ENCODE measurements around the gene AP4B1. TPM values are rescaled to one million over a fixed set of nuclear protein-coding genes. Genes with fewer than 3 reads are reported as not detected.
A peak's percentile ranks its signal among the peaks of the same experiment; 100 is the strongest.

Gene AP4B1
- total RNA-seq, 6 experiments from 2014 or later = 12.6 to 14.0 (median 13.3) TPM

DNA sequence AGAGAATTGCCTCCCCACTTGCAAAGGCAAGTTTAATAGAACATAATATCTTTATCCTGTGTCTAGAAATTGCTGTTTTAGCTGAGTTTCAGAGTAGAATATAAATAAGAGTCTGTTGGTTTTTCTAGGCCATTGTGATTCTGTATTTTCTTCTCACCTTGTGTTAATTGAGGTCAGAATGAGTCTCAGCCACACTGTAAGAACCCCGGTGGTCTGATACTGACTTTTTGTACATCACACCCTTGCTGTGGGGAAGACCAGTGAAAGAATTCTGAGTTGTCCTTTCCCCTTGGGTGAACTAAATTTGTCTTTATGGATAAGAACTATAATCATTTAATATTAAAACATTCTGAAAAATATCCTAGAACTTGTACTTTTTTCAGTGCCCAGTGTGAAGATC is 31.4 kb upstream of the AP4B1 start:
- H3K4me3 Mint-ChIP-seq = no peak overlapping the region
- H3K27ac Mint-ChIP-seq = no peak overlapping the region
- DNase-seq = no peak
- peaks cover 19% of the 10 kb centered on the region; the same call in 1 of the 2 replicates for H3K36me3 Mint-ChIP-seq (ENCODE audit: low read depth)
- no peak for TF ChIP-seq CTCF (IDR thresholded peaks at IDR 0.05)
- H3K9me3 Mint-ChIP-seq = no peaks in the 10 kb centered on the region
- H3K4me1 Mint-ChIP-seq (ENCODE audit: low read depth) = peaks cover 72% of the 10 kb centered on the region
- H3K27me3 Mint-ChIP-seq (ENCODE audit: insufficient read depth) = peaks cover 7% of the 10 kb centered on the region

GRCh38 chr1:113935176-113935575 is 30.6 kb upstream of the AP4B1 start:
- Mint-ChIP-seq H3K9me3 (no peaks in the 10 kb centered on the region), H3K27me3 (ENCODE audit: insufficient read depth) (peaks cover 10% of the 10 kb centered on the region), H3K4me3 (no peak overlapping the region), H3K27ac (no peak overlapping the region), H3K36me3 (ENCODE audit: low read depth) (peaks cover 11% of the 10 kb centered on the region; the same call in 1 of the 2 replicates), H3K4me1 (ENCODE audit: low read depth) (peaks cover 80% of the 10 kb centered on the region)
- TF ChIP-seq CTCF (IDR thresholded peaks at IDR 0.05) = no peak
- no peak for DNase-seq

DNA sequence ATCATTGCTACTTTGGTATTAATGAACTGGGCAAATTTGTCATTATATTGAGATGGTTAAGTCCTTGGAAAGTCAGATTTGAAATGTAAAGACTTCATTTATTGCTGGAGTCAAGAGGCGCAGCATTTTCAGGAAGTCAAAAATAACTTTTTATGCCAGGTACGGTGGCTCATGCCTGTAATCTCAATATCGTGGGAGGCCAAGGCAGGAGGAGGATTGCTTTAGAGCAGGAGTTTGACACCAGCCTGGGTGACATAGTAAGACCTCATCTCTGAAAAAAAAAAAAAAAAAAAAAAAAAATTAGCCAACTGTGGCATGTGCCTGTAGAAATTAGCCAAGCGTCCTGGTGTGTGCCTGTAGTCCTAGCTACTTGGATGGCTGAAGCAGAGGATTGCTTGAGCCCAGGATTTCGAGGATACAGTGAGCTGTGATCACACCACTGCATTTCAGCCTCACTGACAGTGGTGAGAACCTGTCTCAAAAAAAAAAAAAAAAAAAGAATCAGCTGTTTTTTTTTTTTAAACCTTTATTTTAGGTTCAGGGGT is 30.0 kb upstream of the AP4B1 start:
- Mint-ChIP-seq H3K27me3 (ENCODE audit: insufficient read depth) (peaks cover 12% of the 10 kb centered on the region), H3K27ac (no peak overlapping the region), H3K4me1 (ENCODE audit: low read depth) (peaks cover 77% of the 10 kb centered on the region), H3K36me3 (ENCODE audit: low read depth) (peaks cover 11% of the 10 kb centered on the region; the same call in 1 of the 2 replicates), H3K4me3 (no peak overlapping the region), H3K9me3 (no peaks in the 10 kb centered on the region)
- TF ChIP-seq CTCF (IDR thresholded peaks at IDR 0.05) = no peak
- no peak for DNase-seq

DNA sequence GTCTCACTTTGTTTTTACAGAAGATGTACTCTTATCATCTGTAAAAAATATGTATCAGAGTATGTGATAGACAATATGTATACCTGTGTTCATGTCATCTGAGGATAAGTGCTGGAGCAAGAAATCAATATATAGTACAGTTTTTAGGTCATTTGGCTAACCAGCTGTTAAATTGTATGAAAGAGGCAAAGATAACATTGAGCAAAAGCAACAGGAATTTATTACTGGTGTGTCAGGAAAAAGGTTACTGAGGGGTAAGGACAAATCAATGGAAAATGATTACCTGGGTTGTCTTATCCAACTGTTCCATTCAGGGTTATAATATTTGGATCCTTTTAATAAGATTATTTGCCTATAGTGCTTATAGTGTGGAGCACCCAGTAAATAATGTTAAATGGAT is 29.4 kb upstream of the AP4B1 start:
- TF ChIP-seq CTCF (IDR thresholded peaks at IDR 0.05) = no peak
- Mint-ChIP-seq H3K27ac (no peak overlapping the region), H3K4me3 (no peak overlapping the region), H3K36me3 (ENCODE audit: low read depth) (peaks cover 11% of the 10 kb centered on the region; the same call in 1 of the 2 replicates), H3K9me3 (no peaks in the 10 kb centered on the region), H3K27me3 (ENCODE audit: insufficient read depth) (peaks cover 14% of the 10 kb centered on the region), H3K4me1 (ENCODE audit: low read depth) (peaks cover 71% of the 10 kb centered on the region)
- DNase-seq = no peak

GRCh38 chr1:113931451-113931851 is 26.9 kb upstream of the AP4B1 start:
- Mint-ChIP-seq H3K27me3 (ENCODE audit: insufficient read depth) (peaks cover 12% of the 10 kb centered on the region), H3K9me3 (no peaks in the 10 kb centered on the region), H3K27ac (peak overlapping the region; percentile 100), H3K4me3 (peak overlapping the region; percentile 97), H3K4me1 (ENCODE audit: low read depth) (peaks cover 63% of the 10 kb centered on the region), H3K36me3 (ENCODE audit: low read depth) (peaks cover 11% of the 10 kb centered on the region; the same call in 1 of the 2 replicates)
- no peak for TF ChIP-seq CTCF (IDR thresholded peaks at IDR 0.05)
- DNase-seq = peak; percentile 65

All from HFFc6 (cell line).